ENCODE measurements around the gene KLHDC7B.

The KLHDC7B gene

DNA sequence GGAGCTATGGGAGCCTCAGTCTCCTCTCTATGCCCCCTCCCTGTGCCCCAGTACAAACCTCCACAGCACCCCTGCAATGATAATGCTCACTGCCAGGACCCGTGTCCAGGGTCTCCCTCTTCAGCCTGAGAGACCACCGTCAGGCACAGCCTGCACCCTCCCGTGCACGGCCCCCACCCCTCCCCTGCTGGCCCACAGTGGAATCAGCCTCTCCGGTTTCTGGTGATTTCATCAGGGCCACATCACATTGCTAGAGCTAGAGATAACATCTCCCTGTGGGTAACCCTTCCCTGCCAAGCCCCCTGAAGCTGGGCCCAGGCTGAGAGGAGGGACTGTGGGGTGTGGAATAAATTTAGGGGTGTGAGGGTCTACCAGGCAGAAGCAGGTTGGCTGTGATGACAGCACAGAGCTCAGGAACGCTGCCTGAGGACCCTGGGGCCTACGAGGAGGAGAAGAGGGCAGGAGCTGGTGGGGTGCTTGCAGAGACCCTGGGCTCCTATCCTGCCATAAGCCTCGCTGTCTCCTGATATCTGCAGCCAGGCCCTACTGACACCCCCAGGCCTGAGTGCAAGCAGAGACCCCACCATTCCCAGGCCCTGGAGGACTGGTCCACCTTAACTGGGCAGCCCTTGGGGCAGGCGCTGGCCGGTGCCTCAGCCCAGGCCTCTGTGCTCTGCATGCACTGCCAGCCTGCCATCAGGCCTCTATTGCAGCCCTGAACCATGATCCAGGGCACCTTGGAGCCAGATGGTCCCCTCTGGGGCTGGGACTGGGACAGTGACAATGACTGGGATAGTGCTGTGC lies at the start of gene KLHDC7B:
KLHDC7B (plus strand) TSS at position 378 of the 804 bp plus-strand sequence; CDS start at position 723, 345 bp downstream.
- DNase-seq, result no peak

DNA sequence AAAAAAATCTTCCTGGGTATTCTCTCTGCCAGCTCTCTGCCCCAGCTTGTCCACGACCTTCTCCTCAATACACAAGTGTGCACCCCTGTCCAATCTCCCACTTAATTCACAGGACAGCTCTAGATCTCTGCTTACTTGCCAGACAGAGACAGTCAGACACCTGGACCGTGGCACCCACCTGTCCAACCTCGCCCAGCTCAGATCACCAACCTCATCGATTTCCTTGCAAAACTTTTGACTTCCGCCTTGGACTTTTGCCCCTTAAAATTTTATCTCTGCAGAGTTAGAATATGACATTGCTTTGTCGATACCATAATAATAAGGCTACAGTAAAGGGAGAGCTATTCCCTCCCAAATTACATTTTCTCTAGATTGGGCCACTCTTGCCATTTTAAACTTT lies 48.6 kb upstream of the KLHDC7B start:
- no peak for DNase-seq

DNA sequence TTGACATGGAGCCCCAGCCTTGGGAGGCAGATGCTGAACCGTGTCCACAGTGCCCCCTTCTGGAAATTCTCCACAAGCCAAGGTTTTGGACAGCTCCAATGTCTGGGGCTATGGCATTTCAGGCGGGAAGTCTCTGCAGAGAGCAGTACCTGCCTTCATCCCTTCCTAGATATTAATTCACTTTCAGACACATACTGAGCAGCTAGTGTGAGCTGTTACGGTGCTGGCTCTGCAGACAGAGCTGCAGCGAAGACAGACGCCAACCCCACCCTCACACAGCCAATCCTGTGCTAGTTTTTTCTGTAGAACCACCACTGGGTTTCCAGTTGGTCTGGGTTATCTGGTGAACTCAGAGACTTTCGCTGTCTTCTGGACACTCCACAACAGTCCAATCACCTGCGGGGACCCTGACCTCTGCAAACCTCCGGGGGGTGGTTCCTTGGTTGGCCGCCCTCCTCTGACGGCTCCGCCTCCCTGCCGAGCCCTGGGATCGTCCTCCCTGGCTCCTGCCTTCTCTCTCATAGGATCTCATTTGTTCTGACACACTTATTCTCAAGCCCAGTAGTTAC lies 47.3 kb upstream of the KLHDC7B start:
- peak; percentile 70 for DNase-seq

DNA sequence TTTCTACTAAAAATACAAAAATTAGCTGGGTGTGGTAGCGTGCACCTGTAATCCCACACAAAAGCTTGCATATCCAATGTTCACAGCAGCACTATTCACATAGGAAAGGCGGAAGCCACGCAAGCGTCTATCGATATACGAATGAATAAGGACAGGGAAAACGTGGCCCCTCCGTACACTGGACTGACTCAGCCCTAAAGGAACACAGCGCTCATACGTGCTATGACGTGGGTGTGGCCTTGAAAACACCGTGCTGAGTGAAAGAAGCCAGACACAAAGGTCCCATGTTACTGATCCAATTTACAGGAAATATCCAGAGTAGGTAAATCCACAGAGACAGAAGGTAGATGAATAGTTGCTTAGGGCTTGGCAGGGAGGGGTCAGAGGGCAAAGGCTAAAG lies 45.2 kb upstream of the KLHDC7B start:
- DNase-seq, result no peak

DNA sequence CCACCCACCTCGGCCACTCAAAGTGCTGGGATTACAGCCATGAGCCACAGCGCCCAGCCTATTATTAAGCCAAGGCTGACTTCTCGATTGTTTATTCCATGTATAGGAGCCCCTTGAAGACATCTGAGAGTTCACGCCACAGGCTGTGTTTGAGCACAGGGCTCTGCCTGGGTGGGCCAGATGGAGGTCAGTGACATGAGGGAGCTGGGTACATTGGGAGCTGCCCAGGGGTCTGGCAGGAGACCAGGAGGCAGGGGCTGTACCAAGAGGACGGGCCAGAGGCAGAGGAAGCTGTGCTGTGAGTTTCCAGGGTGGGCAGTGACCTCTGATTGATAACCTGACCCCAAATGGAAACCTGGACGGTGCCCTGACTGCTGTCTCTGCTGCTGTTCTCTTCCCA lies 43.6 kb upstream of the KLHDC7B start:
- no peak for DNase-seq

DNA sequence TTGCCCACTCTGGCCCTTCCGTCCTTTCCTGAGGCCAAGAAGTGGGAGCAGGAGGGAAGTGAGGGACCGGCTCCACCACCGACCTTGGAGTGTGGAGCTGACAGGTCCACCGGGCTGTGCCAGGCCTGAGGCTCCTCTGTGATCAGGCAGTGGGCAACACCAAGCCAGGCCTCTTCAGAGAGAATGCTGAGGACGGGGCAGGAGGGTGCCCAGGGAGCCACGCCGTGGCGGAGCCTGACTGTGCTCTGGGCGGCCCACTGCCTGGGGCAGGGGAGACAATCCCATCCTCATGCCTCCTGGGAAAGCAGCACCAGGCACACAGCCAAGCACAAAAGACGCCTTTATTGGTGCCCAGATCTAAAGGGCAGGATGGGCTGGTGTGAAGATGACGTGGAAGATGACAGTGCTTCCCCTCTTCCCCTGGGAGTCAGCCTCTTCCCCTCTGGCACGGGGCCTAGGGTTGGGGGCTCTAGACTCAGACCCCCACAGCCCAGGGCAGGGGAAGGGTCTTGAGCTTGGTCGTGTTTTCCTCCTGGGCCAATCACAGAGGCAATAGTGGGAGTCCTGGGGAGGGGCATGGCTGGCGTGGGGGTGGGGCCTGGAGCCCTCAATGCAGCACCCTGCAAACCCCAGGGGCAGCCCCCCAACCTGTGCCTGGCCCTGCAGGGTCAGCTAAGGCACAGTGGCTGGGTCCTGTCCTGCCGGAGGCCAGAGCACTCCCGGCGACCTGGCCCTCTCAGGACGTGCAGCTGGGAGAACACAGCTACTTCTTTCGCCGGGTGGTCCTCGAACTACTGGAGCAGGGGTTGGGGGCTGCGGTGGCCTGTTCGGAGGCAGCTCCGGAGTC lies 42.8 kb upstream of the KLHDC7B start:
- no peak for DNase-seq

DNA sequence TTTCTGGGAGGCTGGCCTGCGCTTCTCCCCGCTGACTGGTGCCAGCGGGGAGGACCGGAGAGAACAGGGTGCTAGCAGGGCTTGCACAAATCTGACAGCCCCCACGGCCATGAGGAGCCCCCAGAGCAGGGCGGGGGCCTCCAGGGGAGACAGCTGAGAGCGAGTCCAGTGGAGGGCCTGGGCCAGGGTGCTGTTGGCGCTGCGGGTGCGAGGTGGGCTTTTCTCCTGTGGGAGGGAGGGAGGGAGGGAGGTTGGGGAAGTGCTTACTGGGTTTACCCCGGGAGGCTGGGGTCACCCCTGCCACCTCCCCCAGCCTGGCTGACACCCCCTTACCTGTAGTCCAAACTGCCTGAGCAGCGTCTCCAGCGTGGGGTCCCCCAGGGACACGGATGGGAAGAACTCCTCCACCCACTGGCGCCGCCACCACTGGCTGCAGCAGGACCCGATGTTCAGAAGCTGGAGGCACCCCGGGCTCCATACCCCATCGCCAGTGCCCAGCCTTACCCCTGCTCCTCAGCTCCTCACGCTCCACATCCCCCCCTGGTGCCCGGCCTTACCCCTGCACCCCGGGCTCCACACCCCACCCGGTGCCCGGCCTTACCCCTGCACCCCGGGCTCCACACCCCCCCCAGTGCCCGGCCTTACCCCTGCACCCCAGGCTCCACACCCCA lies 42.1 kb upstream of the KLHDC7B start:
- DNase-seq, result no peak

DNA sequence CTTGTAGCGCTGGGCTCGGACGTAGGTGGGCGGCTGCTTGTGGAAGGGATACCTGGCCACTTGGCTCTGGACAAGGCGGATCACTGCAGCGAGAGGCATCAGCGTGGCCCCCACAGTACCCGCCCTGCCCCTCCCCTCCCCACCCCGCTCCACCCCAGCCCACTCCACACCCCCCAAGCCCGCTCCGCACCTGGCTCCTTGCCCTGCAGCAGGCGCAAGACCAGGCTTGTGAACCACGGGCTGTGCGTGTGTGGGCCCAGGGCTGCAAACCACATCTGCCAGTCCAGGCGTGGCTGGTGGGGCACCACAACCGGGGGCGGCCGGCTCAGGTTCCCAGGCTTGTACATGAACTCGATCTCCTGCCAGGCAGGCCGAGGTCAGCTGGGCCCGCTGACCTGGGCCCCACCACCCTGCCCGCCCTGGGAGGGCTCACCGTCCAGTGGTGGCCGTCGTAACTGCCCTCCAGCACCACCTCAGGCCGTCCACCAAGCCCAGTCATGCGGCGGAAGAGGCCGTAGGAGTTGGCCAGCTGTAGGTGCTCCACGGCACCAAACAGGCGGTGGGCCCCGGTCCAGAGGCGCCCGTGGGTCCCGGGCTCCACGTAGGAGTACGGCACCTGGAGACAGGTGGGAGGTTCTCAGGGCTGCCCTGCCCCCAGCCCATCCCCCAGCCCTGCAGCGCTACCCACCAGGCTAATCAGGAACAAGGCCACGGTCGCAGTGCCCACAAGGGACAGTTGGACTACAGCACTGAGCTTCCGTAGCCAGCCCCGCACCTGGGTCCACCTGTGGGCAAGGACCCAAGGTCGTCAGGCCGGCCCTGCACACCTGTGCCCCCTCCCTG lies 41.1 kb upstream of the KLHDC7B start:
- no peak for DNase-seq

DNA sequence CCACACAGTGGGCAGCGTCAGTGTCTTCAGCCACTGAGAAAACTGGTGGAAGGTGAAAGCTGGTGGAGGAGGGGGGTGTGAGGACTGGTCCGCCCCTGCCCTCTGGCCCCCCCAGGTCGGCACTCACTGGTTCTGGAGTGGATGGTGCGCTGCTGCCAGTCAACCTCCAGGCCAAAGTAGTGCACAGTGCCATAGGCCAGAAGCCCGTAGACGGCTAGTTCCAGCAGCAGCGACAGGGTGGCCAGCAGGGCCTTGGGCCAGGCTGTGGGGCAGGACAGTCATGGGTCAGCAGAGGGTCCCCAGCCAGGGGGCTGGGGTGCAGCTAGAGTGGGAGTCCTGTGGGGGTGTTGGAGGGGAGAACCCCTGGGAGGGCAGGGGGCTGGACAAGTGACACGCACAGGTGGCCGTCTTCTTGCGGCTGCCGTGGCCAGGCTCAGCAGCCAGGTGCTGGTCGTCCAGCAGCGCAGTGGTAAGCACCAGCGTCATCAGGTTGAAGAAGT lies 40.4 kb upstream of the KLHDC7B start:
- no peak for DNase-seq

DNA sequence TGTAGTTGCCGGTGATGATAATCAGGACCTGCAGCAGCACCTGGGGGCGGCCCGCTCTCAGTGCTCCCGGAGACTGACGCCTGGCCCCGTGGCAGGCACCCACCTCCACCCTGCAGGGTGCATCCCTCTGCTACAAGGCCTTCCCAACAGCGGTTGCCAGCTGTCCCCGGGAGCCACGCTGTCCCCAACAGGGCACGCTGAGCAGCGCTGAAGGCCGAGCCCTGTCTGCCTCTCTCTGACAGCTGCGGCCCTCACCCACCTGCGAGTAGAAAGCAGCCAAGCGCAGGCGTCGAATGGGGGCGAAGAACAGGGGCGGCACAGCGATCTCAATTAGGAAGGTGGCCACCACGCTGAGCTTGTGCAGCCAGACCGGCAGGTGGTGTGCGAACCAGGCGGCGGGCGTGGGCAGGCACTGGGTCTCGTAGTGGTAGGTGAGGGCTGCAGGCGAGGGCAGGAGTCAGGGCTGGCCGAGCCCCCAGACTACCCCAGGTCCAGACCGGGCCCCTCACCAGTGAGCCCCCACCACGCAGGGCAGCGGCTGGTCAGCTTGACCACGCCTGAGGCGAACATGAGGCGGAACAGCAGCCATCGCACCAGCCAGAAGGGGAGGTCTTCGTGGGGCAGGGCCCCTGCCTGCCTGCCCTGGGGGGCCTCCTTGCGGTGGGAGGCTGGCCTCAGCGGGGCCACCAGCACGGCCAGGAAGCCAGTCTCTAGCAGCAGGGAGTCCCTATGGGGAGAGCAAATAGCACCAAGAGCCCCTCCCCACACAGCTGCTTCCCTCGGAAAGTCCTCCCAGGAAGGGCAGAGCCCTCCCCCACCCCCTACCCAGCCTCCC lies 39.7 kb upstream of the KLHDC7B start:
- DNase-seq, result no peak

DNA sequence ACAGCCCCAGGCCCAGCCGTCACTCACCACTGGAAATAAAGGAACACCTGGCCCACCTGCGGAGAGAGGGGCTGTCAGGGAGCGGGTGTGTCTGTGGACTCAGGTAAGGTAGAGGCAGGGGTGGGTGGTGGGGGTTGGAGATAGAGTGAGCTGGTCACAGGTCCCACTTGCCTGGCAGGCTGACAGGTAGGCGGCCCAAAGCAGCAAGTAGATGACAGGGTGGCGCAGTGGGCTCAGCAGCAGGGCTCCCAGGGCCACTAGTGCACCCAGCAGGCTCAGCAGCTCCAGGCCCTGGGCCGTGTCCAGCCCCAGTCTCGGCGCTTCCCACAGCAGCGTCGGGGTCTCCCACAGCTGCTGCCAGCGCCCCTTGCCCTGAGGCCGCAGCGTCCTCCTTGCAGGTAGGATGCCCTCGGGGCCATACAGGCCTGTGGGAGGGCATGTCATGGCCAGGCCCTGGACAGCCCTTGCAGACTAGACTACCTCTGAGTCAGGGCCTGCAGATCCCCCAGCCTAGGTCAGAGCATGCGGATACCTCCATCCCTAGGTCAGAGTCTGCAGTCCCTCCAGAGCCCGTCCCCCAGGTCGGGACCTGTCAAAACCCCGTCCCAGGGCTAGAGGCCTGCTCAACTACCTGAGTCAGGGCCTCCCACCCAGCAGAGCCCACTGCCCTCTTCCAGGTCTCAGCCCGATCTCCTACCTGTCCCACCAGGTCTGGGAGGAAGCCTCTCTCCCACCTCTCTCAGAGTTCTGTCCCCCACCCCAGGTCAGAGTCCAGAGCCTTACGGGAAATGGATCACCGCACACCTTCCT lies 38.9 kb upstream of the KLHDC7B start:
- DNase-seq, result no peak

DNA sequence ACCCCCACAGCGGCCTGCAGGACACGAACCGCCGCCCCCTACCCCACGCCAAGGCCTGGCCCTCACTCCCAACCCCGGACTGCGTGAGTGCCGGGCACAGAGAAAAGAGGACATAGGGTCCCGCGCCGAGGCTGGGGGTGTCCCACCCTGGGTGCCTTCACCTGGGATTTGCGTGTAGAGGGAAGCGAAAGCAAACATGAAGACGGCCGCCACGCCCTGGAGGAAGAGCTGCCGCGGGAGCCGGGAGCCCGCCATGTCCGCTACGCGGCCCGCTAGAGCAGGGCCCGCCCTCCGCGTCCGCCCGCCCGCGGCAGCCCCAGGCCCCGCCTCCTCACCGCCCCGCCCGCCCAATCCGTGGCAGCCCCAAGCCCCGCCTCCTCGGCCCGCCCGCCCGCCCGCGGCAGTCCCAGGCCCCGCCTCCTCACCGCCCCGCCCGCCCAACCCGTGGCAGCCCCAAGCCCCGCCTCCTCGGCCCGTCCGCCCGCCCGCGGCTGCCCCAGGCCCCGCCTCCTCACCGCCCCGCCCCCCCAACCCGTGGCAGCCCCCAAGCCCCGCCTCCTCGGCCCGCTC lies 38.2 kb upstream of the KLHDC7B start, which contains the start of gene LMF2:
LMF2 (minus strand) TSS at position 282 of the 570 bp plus-strand sequence; CDS start at position 255, 27 bp downstream.
- DNase-seq, result peak; percentile 92

DNA sequence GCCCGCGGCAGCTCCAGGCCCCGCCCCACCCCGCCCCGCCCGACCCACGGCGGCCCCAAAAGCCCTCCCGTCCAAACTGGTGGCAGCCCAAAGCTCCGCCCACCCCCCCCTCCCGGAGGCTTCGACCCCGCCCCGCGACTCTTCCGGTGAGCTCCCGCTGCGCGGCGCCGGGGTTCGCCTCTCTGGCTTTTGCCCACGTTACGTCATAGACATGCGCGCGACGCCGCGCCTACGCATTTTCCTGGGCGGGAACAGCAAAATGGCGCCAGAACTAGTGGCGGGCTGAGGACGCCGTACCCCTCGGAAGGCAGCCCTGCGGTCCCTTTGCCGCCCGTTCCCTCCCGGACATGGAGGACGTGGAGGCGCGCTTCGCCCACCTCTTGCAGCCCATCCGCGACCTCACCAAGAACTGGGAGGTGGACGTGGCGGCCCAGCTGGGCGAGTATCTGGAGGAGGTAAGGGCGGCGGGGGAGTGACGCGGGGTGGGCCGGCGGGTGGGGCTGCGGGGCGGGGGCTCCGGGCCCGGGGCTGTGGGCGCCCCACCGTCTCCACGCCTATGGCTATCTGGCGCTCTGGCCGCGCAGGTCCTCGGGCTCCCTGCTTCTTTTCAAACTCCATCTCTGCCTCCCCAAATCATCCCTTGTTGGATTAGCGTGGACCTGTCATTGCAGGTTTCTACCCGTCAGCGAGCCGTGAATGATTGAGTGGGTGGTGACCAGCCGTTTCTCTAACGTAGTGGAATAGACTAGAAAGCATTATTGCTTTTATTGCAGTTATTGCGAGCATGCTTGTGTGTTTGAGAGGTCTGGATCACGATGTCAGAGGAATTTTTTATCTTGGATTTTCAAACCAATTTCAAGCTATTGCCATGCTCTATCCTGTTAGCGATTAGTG lies 37.5 kb upstream of the KLHDC7B start, which contains the start of gene NCAPH2:
NCAPH2 (plus strand) TSS at position 234 of the 894 bp plus-strand sequence; CDS start at position 348, 114 bp downstream.
- peak; percentile 97 for DNase-seq

DNA sequence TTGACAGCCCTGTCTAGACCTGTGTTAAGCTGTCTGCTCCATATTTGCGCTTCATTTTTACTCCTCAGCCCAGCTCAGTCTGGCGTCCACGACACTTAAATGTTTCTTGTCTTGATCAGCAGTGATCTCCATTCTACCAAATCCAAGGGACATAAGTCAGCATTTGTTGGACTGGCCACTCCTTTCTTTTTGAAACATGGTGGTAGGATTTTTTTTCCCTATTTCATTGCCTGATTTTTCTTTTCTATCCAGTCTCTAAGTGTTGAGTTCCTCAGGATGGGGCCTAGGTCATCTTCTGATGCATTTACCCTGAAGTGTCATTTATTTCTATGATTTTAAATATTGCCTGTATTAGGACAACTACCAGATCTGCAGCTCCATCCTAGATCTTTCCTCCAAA lies 36.8 kb upstream of the KLHDC7B start:
- DNase-seq, result no peak

DNA sequence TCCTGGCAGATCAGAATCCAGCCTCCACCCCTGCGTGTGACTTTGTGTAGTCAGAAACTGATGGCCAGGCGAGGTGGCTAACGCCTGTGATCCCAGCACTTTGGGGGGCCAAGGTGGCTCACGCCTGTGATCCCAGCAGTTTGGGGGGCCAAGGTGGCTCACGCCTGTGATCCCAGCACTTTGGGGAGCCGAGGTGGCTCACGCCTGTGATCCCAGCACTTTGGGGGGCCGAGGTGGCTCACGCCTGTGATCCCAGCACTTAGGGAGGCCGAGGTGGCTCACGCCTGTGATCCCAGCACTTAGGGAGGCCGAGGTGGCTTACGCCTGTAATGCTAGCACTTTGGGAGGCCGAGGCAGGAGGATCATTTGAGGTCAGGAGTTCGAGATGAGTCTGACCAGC lies 32.5 kb upstream of the KLHDC7B start:
- DNase-seq, result no peak

DNA sequence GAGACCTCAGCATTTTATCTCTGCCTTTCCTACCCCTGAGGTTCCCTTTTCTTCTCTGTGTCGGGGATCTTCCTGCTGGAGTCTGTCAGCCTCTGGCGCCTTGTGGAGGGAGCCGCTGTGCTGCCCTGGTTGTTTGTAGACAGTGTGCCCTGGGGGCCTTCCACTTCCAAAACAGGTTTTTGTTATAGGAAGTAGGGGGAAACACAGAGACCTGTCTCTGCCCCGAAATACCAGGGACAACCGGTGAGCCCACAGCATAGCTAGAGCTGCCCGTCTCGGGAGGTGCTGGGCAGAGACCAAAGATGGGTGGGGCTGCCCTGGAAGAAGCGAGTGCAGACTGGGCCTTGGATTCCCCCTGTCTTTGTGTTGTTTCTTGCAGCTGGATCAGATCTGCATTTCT lies 29.6 kb upstream of the KLHDC7B start:
- DNase-seq, result no peak

DNA sequence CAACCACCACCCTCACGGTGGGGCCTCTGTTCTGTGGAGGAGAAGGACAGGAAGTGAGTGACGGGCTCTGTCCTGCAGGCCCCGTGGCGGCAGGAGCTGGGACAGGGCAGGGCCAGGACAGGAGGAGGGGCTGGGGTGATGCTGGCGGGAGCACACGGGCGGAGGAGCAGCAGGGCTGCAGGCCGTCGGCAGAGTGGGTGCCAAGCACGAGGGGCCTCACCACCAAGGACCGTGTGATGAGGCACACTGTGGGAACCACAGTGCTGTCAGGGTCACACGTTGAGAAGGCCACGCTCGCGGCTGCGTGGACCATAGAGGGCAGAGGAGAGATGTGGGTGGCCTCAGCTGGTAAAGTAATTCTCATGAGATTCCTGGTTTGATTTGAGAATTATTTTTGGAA lies 28.8 kb upstream of the KLHDC7B start:
- DNase-seq, result no peak

DNA sequence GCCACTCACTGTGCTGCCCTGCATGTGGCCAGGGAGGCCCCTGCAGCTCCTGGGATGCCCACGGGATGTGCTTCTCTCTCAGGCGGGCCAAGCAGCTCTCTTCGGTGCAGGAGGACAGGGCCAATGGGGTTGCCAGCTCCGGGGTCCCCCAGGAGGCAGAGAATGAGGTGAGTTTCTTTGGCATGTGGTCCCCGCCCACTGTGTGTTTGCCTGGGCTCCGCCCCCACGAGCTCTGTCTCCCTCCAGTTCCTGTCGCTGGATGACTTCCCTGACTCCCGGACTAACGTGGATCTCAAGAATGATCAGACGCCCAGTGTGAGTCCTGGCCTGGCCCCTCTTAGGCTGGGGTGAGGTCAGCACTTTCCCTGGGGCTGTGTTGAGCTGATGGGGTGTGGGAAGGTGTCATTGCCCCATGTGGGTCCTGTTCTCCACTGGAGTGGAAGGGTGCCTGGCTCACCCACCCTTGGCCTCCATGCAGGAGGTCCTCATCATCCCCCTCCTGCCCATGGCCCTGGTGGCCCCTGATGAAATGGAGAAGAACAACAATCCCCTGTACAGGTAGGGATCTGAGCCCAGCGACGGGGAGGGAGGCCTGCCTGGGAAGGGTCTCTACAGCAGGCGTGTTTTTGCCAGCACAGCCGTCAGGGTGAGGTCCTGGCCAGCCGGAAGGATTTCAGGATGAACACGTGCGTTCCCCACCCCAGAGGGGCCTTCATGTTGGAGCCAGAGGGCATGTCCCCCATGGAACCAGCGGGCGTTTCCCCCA lies 28.0 kb upstream of the KLHDC7B start:
- DNase-seq, result no peak
